Measurements from ENCODE around the gene IMPA2.
A peak's percentile ranks its signal among the peaks of the same experiment; 100 is the strongest.

Gene IMPA2

DNA sequence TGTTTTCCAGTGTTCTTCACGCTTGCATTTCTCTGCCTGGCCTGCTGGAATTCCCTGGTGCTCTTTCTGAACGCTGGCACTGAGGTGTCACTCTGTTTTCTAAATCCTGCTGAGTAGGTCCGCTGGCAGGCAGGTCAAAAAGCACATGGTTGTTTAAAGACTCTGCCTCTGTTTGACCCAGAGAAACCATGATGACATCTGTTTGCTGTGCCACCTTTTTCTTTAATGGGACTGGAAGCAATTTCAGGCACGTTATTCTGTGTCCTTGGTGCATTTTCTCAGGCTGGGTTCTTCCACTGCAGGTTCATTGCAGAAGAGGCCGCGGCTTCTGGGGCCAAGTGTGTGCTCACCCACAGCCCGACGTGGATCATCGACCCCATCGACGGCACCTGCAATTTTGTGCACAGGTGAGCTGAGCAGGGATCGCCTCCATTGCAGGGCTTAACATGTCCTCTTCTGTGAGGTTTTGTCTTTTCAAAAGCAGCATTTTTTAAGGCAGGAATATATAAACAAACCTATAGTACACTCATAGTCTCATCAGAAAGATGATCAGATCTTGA, 28.4 kb downstream of the IMPA2 start:
- no peak for DNase-seq

DNA sequence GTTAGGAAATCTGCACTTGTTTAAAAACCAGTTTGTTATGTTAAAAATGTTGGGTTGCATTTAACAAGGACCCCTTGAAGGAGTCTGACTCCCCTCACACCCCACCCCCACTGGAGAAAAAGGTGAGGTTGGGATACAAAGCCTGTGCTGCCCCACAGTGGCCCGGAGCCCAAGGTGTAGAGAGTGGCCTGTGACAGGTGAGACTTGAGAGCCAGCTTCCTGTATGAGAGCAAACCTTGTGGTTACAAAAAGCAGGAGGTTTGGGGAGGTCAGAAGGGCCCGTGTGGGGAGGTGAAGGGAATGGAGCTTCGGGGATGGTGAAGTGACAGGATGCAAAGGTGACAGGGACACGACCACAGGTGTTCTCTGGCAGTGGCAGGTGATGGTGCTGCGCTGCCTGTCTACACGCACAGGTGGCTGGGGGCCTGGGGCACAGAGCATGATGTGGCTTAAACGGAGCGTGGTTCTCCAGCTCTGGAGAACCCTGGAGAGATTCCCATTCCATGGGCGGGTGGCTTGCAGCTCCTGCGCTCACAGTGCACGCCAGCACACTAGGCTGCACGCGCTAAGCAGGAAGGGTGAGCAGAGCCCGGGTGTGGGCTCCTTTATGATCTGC, 29.0 kb downstream of the IMPA2 start:
- no peak for DNase-seq

DNA sequence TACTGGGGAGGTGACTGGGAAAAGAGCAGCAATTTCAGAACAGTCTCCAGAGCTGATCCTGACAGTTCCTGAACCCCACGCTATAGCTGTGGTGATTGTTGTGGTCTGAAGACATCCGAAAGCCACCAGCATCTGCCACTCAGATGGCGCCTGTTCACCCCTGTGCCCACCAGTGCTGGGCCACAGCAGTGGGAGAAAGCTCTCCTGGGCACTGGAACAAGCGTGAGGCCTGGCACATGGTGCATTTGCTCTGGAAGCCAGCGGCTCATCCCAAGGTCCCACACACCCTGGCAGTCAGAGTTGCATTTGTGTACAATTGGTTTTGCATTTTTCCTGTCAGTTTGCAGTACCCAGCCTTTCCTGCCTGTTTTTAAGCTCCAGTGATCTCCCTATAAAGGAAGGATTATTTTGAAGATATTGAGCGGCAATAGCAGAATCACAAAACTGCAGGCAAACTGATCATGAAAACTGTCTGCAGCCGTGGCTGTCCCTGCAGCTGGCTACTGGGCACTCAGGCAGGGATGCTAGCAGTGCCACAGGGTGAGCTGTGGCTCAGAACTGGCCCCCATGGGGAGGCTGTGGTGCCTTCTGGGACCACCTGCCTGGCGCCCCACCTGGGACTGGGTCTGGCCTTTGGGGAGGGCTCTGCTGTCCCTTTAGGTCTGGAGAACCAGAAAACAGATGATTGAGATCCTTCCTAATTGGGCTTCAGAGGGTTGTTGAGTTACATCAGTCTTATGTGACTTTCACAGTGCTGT, 30.1 kb downstream of the IMPA2 start:
- no peak for DNase-seq

DNA sequence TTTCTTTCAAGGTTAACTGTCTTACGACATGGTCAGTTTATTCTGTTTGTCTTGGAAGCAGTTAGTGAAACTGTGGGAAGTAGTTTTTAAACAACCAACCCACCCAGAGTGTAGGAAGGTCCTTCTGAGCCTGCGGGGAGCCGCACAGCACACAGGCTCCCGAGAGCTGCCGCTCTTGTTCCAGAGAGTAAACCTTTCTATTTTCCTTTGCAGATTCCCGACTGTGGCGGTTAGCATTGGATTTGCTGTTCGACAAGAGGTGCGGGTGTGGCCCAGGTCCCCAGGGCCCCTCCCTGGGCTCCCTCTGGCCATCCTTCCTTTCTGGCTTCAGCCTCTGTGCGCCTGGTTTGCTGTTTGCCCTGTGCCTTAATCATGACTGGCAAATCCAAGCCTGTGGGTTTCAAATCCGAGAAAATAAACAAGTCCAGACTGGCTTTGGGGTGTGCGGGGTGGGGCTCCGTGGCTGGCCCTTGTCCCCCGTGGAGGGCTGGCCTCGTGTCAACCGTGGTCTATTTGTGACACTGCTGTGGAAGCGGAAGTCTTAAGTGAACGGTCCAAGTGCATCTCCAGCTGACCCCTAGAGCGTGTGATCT, 30.7 kb downstream of the IMPA2 start:
- no peak for DNase-seq

DNA sequence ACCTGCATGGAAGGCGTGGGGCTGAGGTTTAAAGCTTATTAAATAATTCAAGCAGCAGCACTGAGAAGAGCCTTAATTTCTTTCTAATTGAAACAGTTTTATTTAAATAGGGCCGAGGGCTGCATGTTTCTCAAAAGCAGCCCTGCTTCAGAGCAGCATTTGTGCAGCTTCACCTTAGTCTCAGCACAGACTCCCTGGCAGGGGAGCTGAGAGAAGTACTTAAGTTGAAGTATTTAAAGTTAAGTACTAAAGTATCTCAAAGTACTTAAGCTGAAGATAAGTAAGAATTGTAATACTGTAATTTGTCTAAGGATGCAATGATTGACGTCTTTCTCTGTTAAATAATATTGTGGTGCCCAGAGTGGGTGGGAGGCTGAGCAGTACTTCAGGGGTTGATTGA, 31.4 kb downstream of the IMPA2 start:
- no peak for DNase-seq

DNA sequence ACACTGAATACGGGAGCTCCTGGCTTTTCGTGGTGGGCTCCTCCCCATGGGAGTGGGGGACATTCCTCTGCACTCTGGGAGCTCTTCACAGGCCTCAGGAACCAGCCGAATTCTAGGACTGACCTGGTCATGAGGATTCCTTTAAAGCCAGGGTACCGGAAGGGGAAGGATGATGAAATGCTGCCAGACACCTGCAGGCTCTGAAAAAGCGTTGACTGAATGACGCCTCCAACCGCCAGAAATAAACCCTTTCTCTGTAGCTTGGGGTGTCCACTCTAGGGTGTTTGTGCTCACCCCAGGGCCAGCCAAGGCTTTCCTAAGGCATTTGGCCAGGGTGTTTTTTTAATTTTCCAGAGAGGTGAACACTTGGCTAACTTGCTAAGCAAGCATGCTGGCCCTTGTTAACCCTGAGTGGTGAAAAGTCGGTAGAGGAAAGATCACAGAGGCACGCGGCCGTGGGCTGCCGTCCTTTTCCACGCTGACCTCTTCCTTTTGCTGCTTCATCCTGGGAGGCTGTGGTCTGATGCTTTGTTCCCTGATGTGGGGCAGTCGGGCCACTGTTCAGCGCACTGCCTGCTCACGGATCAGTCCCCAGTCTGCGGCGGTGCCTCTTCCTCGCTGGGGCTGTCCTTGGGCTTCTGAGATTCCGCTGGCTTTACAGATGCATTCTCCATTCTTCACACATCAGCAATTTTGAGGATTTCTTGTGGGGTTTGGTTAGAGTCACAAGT, 32.0 kb downstream of the IMPA2 start:
- DNase-seq: no peak

DNA sequence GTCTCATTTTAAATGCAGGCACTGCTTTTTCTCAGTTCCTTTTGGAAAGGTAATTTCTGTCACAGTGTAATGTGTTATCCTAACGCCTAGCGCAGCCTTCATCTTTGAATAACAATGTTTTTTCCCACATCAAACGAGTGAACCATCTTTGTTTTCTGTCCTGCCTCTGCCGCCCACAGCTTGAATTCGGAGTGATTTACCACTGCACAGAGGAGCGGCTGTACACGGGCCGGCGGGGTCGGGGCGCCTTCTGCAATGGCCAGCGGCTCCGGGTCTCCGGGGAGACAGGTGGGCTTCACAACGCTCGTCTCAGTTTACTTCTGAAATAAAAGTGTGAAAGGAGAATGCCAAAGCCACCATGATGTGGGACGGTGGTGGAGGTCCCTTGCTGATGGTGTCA, 32.8 kb downstream of the IMPA2 start:
- DNase-seq: no peak

DNA sequence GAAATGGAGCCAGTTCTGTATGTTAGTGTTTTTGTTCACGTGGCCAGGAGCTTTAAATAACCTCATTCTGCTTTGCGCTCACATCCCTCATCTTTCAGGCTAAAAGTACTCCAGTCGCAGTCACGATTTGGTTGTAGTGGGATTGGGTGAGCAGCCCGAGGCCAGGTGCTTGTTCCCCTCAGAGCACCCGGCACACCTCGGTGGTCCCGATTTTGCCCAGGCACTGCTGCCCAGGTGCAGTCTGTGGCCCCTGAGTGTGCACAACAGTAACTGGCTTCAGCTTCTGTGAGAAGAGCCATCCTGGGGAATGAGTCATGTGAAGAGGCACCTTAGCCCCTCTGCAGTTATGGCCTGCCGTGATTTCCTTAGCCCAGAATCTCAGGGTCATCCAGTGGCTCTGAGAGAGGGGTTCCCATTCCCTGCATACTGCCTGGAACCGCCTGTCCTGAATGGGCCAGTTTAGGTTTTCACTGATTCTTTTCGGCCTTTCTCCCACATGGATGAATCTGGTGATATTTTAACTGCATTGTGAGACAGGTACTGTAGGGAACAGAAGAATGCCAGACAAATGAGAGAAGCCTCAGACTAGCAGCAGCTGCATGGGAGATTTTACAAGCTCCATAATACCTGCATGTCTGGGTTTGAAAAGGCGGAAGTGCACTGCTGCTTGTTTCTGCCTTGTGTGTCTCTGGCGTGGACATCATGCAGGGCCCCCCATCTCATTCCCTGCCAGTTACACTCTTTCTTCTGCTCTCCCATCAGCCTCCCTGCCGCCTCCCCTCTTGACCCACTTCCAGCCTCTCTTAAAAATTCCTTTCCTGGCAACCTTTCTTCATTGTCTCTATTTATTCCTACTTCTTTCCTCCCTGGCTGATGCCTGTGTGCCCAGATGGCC, 33.5 kb downstream of the IMPA2 start:
- DNase-seq: no peak

DNA sequence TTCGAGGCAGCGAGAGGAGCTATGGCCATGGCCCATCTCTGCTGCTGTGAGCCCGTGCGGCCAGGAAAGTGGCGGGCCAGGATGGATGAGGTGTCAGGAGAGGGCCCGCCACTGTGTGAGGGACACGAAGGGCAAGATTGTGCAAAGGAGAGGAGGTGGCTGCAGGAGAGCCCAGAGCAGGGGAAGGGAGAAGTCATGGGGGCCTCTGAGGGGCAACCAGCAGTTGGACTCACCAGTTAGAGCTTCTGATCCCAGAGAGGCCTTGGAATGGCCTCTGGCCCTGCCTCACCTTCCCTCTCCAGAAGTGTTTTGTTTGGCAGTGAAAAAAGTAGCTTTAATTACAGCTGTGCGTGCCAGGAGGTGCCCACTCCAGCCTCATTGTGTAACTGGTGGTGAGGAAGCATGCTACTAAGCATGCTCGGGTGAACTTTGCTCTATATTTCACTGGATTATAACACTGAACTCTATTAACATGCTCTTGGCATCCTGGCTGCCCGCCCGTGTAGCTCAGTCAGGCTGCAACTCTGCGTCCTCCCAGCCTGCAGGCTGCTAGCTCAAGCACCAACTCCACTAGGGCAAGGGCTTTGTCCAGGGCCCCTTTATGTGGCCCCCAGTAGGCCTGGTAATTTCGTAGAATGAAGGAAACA, 34.2 kb downstream of the IMPA2 start:
- peak; percentile 52 for DNase-seq

DNA sequence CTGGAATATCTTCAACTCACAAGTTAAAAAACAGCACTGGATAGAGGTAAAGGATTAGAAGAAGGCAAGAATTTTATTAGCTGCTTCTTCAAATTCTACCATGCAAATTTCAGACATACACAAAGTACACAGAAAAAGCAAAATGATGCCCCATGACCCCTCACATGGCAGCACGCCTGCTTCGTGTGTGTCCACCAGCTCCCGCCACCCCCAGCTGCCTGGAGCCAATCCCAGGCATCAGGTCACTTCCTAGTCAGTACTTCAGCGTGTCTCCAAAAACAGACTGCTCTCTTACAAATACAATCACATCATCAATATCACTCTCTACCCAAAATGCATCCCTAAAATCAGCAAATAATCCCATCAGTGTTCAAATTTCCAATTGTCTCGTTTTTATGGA, 35.8 kb downstream of the IMPA2 start:
- no peak for DNase-seq

DNA sequence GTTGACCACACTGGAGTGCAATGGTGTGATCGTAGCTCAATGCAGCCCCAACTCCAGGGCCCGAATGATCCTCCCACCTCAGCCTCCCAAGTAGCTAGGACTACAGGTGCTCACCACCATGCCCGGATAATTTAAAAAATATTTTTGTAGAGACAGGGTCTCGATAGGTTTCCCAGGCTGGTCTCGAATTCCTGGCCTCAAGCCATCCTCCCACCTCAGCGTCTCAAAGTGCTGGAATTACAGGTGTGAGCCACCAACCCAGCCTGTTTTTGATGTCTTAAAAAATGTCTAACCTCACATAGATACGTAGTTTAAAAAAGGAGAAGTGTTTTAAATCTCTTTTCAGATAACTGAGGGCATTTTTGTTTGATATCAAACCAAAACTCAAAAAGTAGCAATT, 37.6 kb downstream of the IMPA2 start:
- no peak for DNase-seq

DNA sequence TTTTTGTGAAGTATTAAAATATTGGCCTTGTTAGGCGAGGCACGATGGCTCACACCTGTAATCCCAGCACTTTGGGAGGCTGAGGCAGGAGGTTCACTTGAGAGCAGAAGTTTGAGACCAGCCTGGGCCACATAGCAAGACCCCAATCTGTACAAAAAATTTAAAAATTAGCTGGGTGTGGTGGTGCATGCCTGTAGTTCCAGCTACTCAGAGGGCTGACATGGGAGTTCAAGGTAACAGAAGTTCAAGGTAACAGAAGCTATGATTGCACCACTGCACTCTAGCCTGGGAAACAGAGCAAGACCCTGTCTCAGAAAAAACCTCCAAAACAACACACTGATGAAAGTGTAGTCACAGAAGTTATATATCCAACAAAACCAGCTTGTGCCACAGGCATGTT, 39.8 kb downstream of the IMPA2 start:
- DNase-seq: no peak

DNA sequence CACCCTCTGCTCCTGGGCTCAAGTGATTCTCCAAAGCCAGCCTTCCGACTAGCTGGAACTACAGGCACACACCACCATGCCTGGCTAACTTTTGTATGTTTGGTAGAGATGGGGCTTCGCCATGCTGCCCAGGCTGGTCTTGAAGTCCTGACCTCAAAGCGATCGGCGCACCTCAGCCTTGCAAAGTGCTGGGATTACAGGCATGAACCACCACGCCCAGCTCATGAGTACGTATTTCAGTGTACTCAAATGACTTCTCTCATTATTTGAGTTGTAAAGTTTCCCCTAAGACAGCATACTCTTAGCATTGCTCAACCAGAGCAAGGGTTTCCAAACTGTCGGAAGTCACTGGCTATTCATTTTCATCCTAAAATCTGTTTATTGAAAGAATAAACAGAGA, 40.3 kb downstream of the IMPA2 start:
- no peak for DNase-seq

DNA sequence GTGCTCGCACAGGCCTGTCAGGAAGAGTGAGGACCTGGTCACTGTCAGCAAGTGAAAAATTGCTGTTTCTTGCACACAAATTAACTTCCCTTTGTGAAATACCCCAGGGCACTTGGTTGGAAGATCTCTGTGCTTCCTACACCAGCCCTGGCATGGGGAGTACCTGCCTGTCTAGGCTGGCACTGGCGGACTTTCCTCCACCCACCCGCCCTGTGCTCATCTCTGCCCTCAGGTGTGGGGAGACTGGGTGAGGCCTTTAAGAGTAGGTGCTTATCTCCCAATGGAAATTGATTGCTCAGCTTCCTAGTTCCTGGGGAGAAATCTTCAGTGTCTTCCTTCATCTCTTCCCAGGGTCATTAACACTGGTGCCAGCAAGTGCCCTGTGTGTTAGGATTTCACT, 42.1 kb downstream of the IMPA2 start:
- no peak for DNase-seq

DNA sequence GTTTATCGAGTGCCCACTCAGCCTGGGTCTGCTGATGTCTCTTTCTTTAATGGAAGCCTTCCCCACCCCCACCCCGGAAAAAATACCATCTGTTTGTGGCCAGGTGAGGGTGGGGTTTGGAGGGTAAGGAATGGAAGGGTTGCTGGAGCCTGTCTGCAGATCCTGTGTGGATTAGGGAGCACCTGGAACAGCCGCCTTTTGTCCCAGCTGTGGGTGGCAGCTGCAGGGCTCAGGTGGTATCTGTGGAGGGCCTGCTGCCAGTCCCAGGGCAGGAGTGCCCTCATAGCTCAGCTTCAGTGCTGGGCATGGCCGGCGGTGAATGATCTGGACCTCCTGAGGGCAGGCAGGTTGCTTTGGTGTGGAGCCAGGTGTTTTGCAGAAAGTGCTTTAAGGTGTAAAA, 45.3 kb downstream of the IMPA2 start:
- DNase-seq: no peak

DNA sequence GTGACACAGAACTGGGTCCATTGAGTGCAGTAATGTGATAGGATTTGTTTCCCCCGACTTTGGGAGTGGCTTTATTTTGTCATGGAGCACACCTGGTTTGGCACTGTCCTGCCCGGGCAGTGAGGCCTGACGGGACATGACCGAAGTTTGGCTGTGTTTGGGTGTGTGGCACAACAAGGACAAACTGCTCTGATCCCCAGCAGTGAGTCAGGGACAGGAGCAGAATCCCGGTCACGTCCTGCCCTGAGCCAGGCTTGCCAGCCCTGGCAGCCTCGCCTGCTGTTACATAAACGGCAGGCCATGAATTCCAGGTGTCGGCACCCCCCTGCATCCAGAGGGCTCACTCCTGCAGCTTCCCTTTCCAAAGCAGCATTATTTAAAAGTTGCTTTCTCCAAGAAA, 45.7 kb downstream of the IMPA2 start:
- DNase-seq: no peak

DNA sequence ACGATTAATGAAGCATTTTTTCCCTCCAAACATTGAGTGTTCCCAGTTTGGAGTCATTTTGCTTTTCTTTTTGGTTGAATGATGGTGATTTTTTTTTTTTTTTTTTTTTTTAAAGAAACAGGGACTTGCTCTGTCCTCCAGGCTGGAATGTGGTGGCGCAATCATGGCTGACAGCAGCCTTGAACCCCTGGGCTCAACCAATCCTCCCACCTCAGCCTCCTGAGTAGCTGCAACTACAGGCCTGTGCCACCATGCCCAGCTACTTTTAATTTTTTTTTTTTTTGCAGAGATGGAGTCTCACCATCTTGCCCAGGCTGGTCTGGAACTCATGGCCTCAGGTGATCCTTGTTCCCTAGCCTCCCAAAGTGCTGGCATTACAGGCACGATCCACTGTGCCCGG, 46.2 kb downstream of the IMPA2 start:
- DNase-seq: no peak

DNA sequence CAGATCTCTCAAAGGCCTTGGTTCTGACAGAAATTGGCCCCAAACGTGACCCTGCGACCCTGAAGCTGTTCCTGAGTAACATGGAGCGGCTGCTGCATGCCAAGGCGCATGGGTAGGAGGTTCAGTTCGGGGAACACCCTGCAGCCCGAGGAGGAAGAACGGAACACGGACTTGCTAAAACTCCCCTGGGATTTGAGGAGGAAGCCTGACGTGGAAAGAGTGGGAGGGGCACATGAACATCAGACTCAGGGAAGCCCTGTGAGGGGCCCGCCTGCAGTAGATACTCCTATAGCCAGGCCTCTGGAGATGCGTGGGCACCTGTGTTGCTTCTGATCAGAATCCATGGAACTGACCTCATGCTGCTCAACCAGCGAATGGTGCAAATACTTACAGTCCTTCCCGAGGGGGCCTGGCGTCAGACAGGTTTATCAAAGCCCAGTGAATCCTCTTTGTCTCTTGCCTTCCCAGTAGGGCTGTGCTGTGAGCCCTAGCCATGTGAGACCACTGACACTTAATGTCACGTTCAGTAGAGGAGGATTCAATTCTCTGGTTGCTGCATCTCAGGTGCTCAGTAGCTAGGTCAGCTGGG, 46.8 kb downstream of the IMPA2 start:
- DNase-seq: no peak

DNA sequence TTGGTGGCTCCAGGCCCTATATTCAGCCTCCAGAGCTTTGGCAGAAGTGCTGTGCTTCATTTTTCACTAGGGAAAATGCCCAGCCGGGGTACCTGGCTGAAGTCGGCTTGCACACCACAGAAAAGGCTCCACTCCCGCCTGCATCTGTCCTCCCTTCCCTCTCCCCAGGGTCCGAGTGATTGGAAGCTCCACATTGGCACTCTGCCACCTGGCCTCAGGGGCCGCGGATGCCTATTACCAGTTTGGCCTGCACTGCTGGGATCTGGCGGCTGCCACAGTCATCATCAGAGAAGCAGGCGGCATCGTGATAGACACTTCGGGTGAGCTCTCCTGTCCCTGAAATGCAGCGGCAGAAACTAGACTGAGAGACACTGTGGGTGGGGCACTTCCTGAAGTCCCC, 47.4 kb downstream of the IMPA2 start:
- no peak for DNase-seq

DNA sequence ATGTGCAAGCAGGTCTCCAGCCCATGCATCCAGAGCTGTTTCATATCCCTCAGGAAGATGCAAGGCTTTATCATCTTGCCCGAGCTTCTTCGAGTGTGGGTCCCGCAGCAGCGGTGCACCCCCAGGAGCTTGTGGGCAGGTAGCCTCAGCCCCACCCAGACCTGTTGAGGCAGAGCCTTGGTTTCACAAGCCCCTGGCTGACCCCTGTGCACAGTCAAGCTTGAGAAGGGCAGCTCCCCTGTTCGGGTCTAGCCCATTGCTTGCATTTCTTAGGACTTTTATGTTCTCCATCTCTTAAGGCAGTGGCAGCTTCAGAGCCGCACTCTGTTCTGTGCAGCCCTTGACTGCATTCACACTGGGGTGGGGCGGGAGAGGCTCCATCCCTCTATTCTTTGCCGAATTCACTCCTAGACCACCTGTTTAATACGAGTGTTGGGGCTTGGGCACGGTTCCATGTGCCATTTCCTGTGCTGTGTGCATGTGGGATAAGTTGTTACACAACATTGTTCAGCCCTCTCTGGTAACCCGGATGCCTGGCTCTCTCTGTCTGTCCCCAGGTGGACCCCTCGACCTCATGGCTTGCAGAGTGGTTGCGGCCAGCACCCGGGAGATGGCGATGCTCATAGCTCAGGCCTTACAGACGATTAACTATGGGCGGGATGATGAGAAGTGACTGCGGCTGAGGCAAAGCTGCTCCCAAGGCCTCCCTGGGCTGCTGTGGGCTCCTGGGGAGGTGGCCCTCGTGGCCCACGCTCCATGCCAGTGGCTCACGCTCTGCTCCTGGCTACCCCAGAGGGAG, 48.7 kb downstream of the IMPA2 start:
- no peak for DNase-seq

DNA sequence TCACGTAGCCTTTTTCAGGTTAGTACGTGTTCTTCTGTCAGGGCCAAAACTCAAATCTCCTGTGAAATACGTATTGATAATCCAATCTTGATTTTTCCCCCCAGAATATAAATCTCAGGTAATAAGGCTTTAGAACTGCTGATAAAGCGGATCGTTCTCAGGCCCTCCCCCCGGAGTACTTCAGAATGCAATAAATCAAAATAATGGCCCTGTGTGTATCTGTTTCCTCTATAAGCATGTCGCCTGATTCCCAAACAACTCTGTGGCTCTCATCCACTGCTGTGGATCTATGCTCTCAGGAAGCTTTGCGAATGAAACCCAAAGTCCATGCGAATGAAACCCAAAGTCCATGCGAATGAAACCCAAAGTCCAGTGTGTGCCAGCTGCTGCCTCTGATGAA, 49.4 kb downstream of the IMPA2 start:
- DNase-seq: no peak
